ENCODE measurements around the gene NIPAL3. TPM values are rescaled to one million over a fixed set of nuclear protein-coding genes. Genes with fewer than 3 reads are reported as not detected.

The NIPAL3 gene
- polyA plus RNA-seq, 1 donor (not counting 4 experiments of a cell fraction or from before 2014, with no cell fraction given), result 30.5 TPM

DNA sequence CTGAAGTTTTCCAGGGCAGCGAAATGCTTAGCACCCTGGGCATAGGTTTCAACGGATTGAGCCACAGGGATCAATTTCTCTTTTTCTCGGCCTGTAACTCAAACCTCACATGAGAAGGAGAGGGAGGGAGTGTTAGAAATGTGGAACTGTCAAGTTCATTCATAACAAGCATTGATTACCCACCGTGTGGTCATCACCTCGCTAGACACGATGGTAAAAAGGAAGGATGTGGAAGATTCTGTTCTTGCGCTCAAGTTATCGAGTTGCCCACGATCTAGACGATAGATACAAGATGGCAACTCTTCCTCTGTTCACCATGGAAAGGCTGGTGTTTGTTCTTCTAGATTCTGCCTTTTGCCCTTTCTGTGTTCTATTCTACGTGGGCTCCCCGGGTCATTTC lies 83.0 kb downstream of the NIPAL3 start:
- dilution Hi-C loops (cut with MboI; ENCODE audit: extremely low pct_ligation_motif_present, low sequenced_read_pairs), result no loop called here
- no peak for FAIRE-seq
- no peak overlapping the region for H3K4me2 ChIP-seq (ENCODE audit: control insufficient read depth, extremely low read depth, insufficient read depth, low read depth, low read length)
- H3K36me3 ChIP-seq (ENCODE audit: control insufficient read depth in 2 of 2, extremely low read depth in 1 of 2, insufficient read depth in 2 of 2, low read length in 2 of 2), result no peaks in the 10 kb centered on the region
- no peaks in the 10 kb centered on the region for H3K27me3 ChIP-seq (ENCODE audit: control insufficient read depth, extremely low read depth, insufficient read depth, low read length)
- no peaks in the 10 kb centered on the region for H3K9me1 ChIP-seq (ENCODE audit: control insufficient read depth, extremely low read depth, insufficient read depth, low read length)
- DNase-seq (ENCODE audit: low read depth, low spot score), result no peak
- H2AFZ ChIP-seq (ENCODE audit: control insufficient read depth, low read length), result no peak overlapping the region
- H4K20me1 ChIP-seq (ENCODE audit: control insufficient read depth, extremely low read depth, insufficient read depth, low read length), result no peaks in the 10 kb centered on the region
- no peaks in the 10 kb centered on the region for H3K79me2 ChIP-seq (ENCODE audit: control insufficient read depth, insufficient read depth, low read length)
- H3K4me1 ChIP-seq (ENCODE audit: control insufficient read depth, extremely low read depth, insufficient read depth, low read length), result peaks cover 9% of the 10 kb centered on the region
- no peak overlapping the region for H3K27ac ChIP-seq (ENCODE audit: control insufficient read depth, insufficient read depth, low read length)
- no peak for TF ChIP-seq EZH2 (IDR thresholded peaks at IDR 0.05; ENCODE audit: low read length)
- TF ChIP-seq, protein P1, sequence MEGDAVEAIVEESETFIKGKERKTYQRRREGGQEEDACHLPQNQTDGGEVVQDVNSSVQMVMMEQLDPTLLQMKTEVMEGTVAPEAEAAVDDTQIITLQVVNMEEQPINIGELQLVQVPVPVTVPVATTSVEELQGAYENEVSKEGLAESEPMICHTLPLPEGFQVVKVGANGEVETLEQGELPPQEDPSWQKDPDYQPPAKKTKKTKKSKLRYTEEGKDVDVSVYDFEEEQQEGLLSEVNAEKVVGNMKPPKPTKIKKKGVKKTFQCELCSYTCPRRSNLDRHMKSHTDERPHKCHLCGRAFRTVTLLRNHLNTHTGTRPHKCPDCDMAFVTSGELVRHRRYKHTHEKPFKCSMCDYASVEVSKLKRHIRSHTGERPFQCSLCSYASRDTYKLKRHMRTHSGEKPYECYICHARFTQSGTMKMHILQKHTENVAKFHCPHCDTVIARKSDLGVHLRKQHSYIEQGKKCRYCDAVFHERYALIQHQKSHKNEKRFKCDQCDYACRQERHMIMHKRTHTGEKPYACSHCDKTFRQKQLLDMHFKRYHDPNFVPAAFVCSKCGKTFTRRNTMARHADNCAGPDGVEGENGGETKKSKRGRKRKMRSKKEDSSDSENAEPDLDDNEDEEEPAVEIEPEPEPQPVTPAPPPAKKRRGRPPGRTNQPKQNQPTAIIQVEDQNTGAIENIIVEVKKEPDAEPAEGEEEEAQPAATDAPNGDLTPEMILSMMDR (optimal IDR thresholded peaks at IDR 0.05 in 1 of 3, IDR thresholded peaks at IDR 0.05 in 1 of 3, conservative IDR thresholded peaks at IDR 0.05 in 1 of 3; ENCODE audit: extremely low read depth in 1 of 3, insufficient read depth in 2 of 3, low read length in 3 of 3), result no peak
- no peaks in the 10 kb centered on the region for H3K9me3 ChIP-seq (ENCODE audit: control insufficient read depth, low read depth, low read length)
- H3K9ac ChIP-seq (ENCODE audit: control insufficient read depth, extremely low read depth, insufficient read depth, low read length), result no peak overlapping the region
- H3K4me3 ChIP-seq (ENCODE audit: control insufficient read depth in 2 of 3, extremely low read depth in 1 of 3, insufficient read depth in 2 of 3, low read depth in 1 of 3, low read length in 3 of 3), result no peak overlapping the region

DNA sequence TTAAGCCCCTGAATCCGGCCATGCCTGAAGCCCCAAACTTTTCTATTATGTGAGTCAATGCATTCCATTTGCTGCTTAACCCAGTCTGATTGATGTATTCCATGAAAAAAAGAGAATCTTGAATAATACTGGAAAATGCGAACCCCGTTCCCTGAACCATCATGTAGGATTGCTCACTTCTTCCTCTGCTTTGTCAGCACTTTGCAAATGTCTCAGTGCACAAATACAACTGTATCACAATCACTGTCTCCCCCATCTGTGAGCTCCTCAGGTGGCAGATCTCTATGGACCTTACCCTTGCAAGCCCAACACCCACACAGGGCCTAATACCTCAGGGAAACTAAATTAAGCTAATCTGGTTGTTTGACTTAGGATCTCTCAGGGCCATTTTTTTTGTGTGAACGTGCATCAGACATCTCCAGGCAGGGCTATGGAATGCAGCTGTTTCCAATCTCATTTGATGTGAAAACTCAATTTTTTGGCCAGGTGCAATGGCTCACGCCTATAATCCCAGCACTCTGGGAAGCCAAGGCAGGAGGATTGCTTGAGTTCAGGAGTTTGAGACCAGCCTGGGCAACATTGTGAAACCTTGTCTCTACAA lies 84.9 kb downstream of the NIPAL3 start:
- no peaks in the 10 kb centered on the region for H4K20me1 ChIP-seq (ENCODE audit: control insufficient read depth, extremely low read depth, insufficient read depth, low read length)
- peaks cover 4% of the 10 kb centered on the region for H3K79me2 ChIP-seq (ENCODE audit: control insufficient read depth, insufficient read depth, low read length)
- H3K4me1 ChIP-seq (ENCODE audit: control insufficient read depth, extremely low read depth, insufficient read depth, low read length), result peaks cover 16% of the 10 kb centered on the region
- no peaks in the 10 kb centered on the region for H3K27me3 ChIP-seq (ENCODE audit: control insufficient read depth, extremely low read depth, insufficient read depth, low read length)
- FAIRE-seq (no peak), DNase-seq (ENCODE audit: low read depth, low spot score) (no peak)
- no peak overlapping the region for H3K27ac ChIP-seq (ENCODE audit: control insufficient read depth, insufficient read depth, low read length)
- TF ChIP-seq EZH2 (IDR thresholded peaks at IDR 0.05; ENCODE audit: low read length), result no peak
- TF ChIP-seq, protein P1 (optimal IDR thresholded peaks at IDR 0.05 in 1 of 3, IDR thresholded peaks at IDR 0.05 in 1 of 3, conservative IDR thresholded peaks at IDR 0.05 in 1 of 3; ENCODE audit: extremely low read depth in 1 of 3, insufficient read depth in 2 of 3, low read length in 3 of 3), result no peak
- dilution Hi-C loops (cut with MboI; ENCODE audit: extremely low pct_ligation_motif_present, low sequenced_read_pairs), result no loop called here
- no peak overlapping the region for H3K9ac ChIP-seq (ENCODE audit: control insufficient read depth, extremely low read depth, insufficient read depth, low read length)
- no peak overlapping the region for H3K4me2 ChIP-seq (ENCODE audit: control insufficient read depth, extremely low read depth, insufficient read depth, low read depth, low read length)
- no peak overlapping the region for H3K4me3 ChIP-seq (ENCODE audit: control insufficient read depth in 2 of 3, extremely low read depth in 1 of 3, insufficient read depth in 2 of 3, low read depth in 1 of 3, low read length in 3 of 3)
- H3K36me3 ChIP-seq (ENCODE audit: control insufficient read depth in 2 of 2, extremely low read depth in 1 of 2, insufficient read depth in 2 of 2, low read length in 2 of 2), result no peaks in the 10 kb centered on the region
- no peaks in the 10 kb centered on the region for H3K9me1 ChIP-seq (ENCODE audit: control insufficient read depth, extremely low read depth, insufficient read depth, low read length)
- no peaks in the 10 kb centered on the region for H3K9me3 ChIP-seq (ENCODE audit: control insufficient read depth, low read depth, low read length)
- no peak overlapping the region for H2AFZ ChIP-seq (ENCODE audit: control insufficient read depth, low read length)

Measured in keratinocyte (primary cell).